ENCODE data around the gene KLHL24. TPM values are rescaled to one million over a fixed set of nuclear protein-coding genes. Genes with fewer than 3 reads are reported as not detected.
"Not testable (repeated sequence)": the region's sequence is repeated elsewhere in the genome, so short reads cannot be mapped to it uniquely, and the experiment has no call there.

Gene KLHL24
- total and polyA plus RNA-seq, 2 of the 13 experiments (the other 11 are each of a cell fraction or from before 2014, with no cell fraction given), result 6.9 to 15.7 TPM

- Histone ChIP-seq H3K27ac (ENCODE audit: extremely low read length, insufficient read depth, low read length) (no peak overlapping the region), H3K9me3 (ENCODE audit: low read length) (no peaks in the 10 kb centered on the region), H3K4me3 (replicated peaks in 1 of 3; ENCODE audit: insufficient read depth in 1 of 3, low read depth in 2 of 3, low read length in 3 of 3) (no peak overlapping the region), H3K9ac (ENCODE audit: insufficient read depth, low read depth, low read length) (no peak overlapping the region), H3K36me3 (replicated peaks in 1 of 2; ENCODE audit: control insufficient read depth in 1 of 2, insufficient read depth in 2 of 2, low read length in 2 of 2) (no peaks in the 10 kb centered on the region), H3K4me1 (ENCODE audit: insufficient read depth, low read length) (no peaks in the 10 kb centered on the region), H2AFZ (ENCODE audit: low read length) (no peak overlapping the region), H3K79me2 (ENCODE audit: insufficient read depth, low read length) (no peaks in the 10 kb centered on the region), H3K27me3 (ENCODE audit: control insufficient read depth in 1 of 2, insufficient read depth in 2 of 2, low read length in 2 of 2) (no peaks in the 10 kb centered on the region; a peak in 1 of 5 replicates), H3K4me2 (ENCODE audit: low read depth, low read length) (no peak overlapping the region), H4K20me1 (ENCODE audit: insufficient read depth, low read length) (no peaks in the 10 kb centered on the region)
- no TSS peak for BruUV-seq (replicated peaks)
- FAIRE-seq (no peak), DNase-seq (ENCODE audit: low spot score) (no peak), ATAC-seq (no peak)
- 0% methylated on average over 1 of the region's 1 CpG for WGBS (ENCODE audit: low lambda C conversion rate)
- TF ChIP-seq JUNB (CRISPR knock-in tag; IDR thresholded peaks at IDR 0.05; ENCODE audit: borderline replicate concordance) (no peak), ATF4 (CRISPR knock-in tag; IDR thresholded peaks at IDR 0.05) (no peak), ZNF790 (CRISPR knock-in tag; IDR thresholded peaks at IDR 0.05; ENCODE audit: borderline replicate concordance) (no peak), TBX3 (IDR thresholded peaks at IDR 0.05; ENCODE audit: borderline replicate concordance) (no peak), KLF15 (CRISPR knock-in tag; IDR thresholded peaks at IDR 0.05; ENCODE audit: borderline replicate concordance) (no peak), STAT6 (CRISPR knock-in tag; IDR thresholded peaks at IDR 0.05; ENCODE audit: borderline replicate concordance) (no peak), NR2C2 (CRISPR knock-in tag; IDR thresholded peaks at IDR 0.05; ENCODE audit: borderline replicate concordance) (no peak)
- in situ Hi-C loops (cut with HindIII; ENCODE audit: extremely low pct_ligation_motif_present, low pct_unique_long_range_greater_than_20kb) (no loop called here), intact Hi-C loops (cut with micrococcal nuclease; ENCODE audit: unreplicated experiment) (no loop called here)
- ChIA-PET POLR2A (no interaction called here), CTCF (ENCODE audit: low intra/inter-chr PET ratio, low total read pairs) (no interaction called here)
Measured at GRCh38 chr3:183597959-183598358, 37.5 kb upstream of the KLHL24 start.

- in situ Hi-C loops (cut with HindIII; ENCODE audit: extremely low pct_ligation_motif_present, low pct_unique_long_range_greater_than_20kb); H3K27ac ChIP-seq (ENCODE audit: extremely low read length, insufficient read depth, low read length); H3K79me2 ChIP-seq (ENCODE audit: insufficient read depth, low read length); H3K27me3 ChIP-seq (ENCODE audit: control insufficient read depth in 1 of 2, insufficient read depth in 2 of 2, low read length in 2 of 2); FAIRE-seq; intact Hi-C loops (cut with micrococcal nuclease; ENCODE audit: unreplicated experiment); H3K4me2 ChIP-seq (ENCODE audit: low read depth, low read length); H3K36me3 ChIP-seq (replicated peaks in 1 of 2; ENCODE audit: control insufficient read depth in 1 of 2, insufficient read depth in 2 of 2, low read length in 2 of 2); CTCF ChIA-PET (ENCODE audit: low intra/inter-chr PET ratio, low total read pairs); ATAC-seq; H3K9me3 ChIP-seq (ENCODE audit: low read length); POLR2A ChIA-PET; H4K20me1 ChIP-seq (ENCODE audit: insufficient read depth, low read length); H3K9ac ChIP-seq (ENCODE audit: insufficient read depth, low read depth, low read length); H2AFZ ChIP-seq (ENCODE audit: low read length); H3K4me1 ChIP-seq (ENCODE audit: insufficient read depth, low read length); H3K4me3 ChIP-seq (replicated peaks in 1 of 3; ENCODE audit: insufficient read depth in 1 of 3, low read depth in 2 of 3, low read length in 3 of 3); DNase-seq (ENCODE audit: low spot score); BruUV-seq (replicated peaks): not testable (repeated sequence)
- WGBS (ENCODE audit: low lambda C conversion rate), result 69% methylated on average over 6 of the region's 6 CpGs
Measured at GRCh38 chr3:183611326-183611725, 24.1 kb upstream of the KLHL24 start.

All from HepG2 (cell line).